Keratinocyte (primary cell): ENCODE results near the gene TNIP2. TPM values are rescaled to one million over a fixed set of nuclear protein-coding genes. Genes with fewer than 3 reads are reported as not detected.

Source experiments
- DNase-seq: peaks from one replicate; pipeline ENCODE4 v3.0.0-alpha.2; 2011; ENCODE audit warnings: low read depth, missing footprints, low spot score
- FAIRE-seq: peaks from 2 replicates; lab custom pipeline; 2011; peaks lifted over from hg19 to GRCh38; lab: Jason Lieb, UNC
- H2AFZ ChIP-seq: 2 replicates; pipeline ENCODE4 v1.6.0; 2012; ENCODE audit warnings: low read length, control low read depth, inconsistent platforms; ENCODE audit not compliant: control insufficient read depth
- H3K27ac ChIP-seq: 2 replicates; pipeline ENCODE4 v1.5.1; 2011; ENCODE audit warnings: low read length; ENCODE audit not compliant: control insufficient read depth, insufficient read depth
- H3K27me3 ChIP-seq: 3 replicates; pipeline ENCODE4 v1.6.0; 2011; ENCODE audit warnings: low read length; ENCODE audit not compliant: control insufficient read depth, insufficient read depth; ENCODE audit errors: extremely low read depth
- H3K36me3 ChIP-seq, 2 experiments: 2 replicates in 1 of 2; 3 replicates in 1 of 2; pipeline ENCODE4 v1.5.1; 2011; ENCODE audit warnings: low read length in 2 of 2, mild to moderate bottlenecking in 1 of 2; ENCODE audit not compliant: control insufficient read depth in 2 of 2, insufficient read depth in 2 of 2; ENCODE audit errors: extremely low read depth in 1 of 2
- H3K4me1 ChIP-seq: 3 replicates; pipeline ENCODE4 v1.5.1; 2011; ENCODE audit warnings: low read length; ENCODE audit not compliant: control insufficient read depth, insufficient read depth; ENCODE audit errors: extremely low read depth
- H3K4me2 ChIP-seq: 3 replicates; pipeline ENCODE4 v1.6.0; 2011; ENCODE audit warnings: low read depth, low read length; ENCODE audit not compliant: control insufficient read depth, insufficient read depth; ENCODE audit errors: extremely low read depth
- H3K4me3 ChIP-seq, 3 experiments: fragments of 200-600 bp in 1 of 3; sonication (generic) in 1 of 3; 2 replicates in 2 of 3; 3 replicates in 1 of 3; pipeline ENCODE4 v1.5.1; 2011 to 2016; ENCODE audit warnings: low read length in 3 of 3, mild to moderate bottlenecking in 3 of 3, control low read depth in 2 of 3, inconsistent platforms in 1 of 3, low read depth in 1 of 3, mixed read lengths in 1 of 3, mixed run types in 1 of 3, moderate library complexity in 1 of 3; ENCODE audit not compliant: control insufficient read depth in 2 of 3, insufficient read depth in 2 of 3; ENCODE audit errors: extremely low read depth in 1 of 3
- H3K79me2 ChIP-seq: 2 replicates; pipeline ENCODE4 v1.6.0; 2012; ENCODE audit warnings: low read length; ENCODE audit not compliant: control insufficient read depth, insufficient read depth
- H3K9ac ChIP-seq: 3 replicates; pipeline ENCODE4 v1.6.0; 2011; ENCODE audit warnings: low read length; ENCODE audit not compliant: control insufficient read depth, insufficient read depth; ENCODE audit errors: extremely low read depth
- H3K9me1 ChIP-seq: 3 replicates; pipeline ENCODE4 v1.6.0; 2011; ENCODE audit warnings: low read length; ENCODE audit not compliant: control insufficient read depth, insufficient read depth; ENCODE audit errors: extremely low read depth
- H3K9me3 ChIP-seq: 2 replicates; pipeline ENCODE4 v1.5.1; 2012; ENCODE audit warnings: low read depth, low read length; ENCODE audit not compliant: control insufficient read depth
- H4K20me1 ChIP-seq: 3 replicates; pipeline ENCODE4 v1.6.0; 2011; ENCODE audit warnings: low read length; ENCODE audit not compliant: control insufficient read depth, insufficient read depth; ENCODE audit errors: extremely low read depth
- CTCF ChIP-seq, 3 experiments: IDR thresholded peaks in 1 of 3; conservative IDR thresholded peaks in 1 of 3; optimal IDR thresholded peaks in 1 of 3; 2 replicates in 2 of 3; 3 replicates in 1 of 3; pipeline versions ENCODE3 to v1.5.1; 2011; ENCODE audit warnings: low read length in 3 of 3, mild to moderate bottlenecking in 3 of 3, moderate library complexity in 2 of 3, control low read depth in 1 of 3, inconsistent platforms in 1 of 3; ENCODE audit not compliant: insufficient read depth in 2 of 3; ENCODE audit errors: extremely low read depth in 1 of 3
- EZH2 ChIP-seq: IDR thresholded peaks from one replicate; pipeline ENCODE4 v1.6.1; 2012; ENCODE audit warnings: inconsistent platforms, mild to moderate bottlenecking, low read length, moderate library complexity
- dilution Hi-C: fragments of 300-500 bp; cut with MboI; formaldehyde crosslinking; loops from one replicate; pipeline ENCODE4 v1.7.0; 2020; ENCODE audit warnings: low sequenced_read_pairs; ENCODE audit not compliant: extremely low pct_ligation_motif_present
- polyA plus RNA-seq, 5 experiments: library from polyadenylated mRNA; depleted of rRNA in 3 of 5; stranded (reverse) in 3 of 5; stranded (forward) in 1 of 5; unstranded in 1 of 5; fragments of >200 nt; gene quantifications; 1 replicate in 1 of 5; 2 replicates in 3 of 5; 3 replicates in 1 of 5; pipeline versions ENCODE4 v1.2.1 to v1.2.3, GENCODE V29; 2011 to 2012; ENCODE audit warnings: missing spikeins in 2 of 5, low read depth in 1 of 5, low replicate concordance in 1 of 5

The TNIP2 gene
- polyA plus RNA-seq, 1 donor (not counting 4 experiments of a cell fraction or from before 2014, with no cell fraction given) = 22.6 TPM

- H3K27me3 ChIP-seq = no peaks in the 10 kb centered on the region
- TF ChIP-seq CTCF (optimal IDR thresholded peaks at IDR 0.05 in 1 of 3, IDR thresholded peaks at IDR 0.05 in 1 of 3, conservative IDR thresholded peaks at IDR 0.05 in 1 of 3; ENCODE audit: extremely low read depth in 1 of 3, insufficient read depth in 2 of 3, low read length in 3 of 3) (no peak), EZH2 (no peak)
- H3K4me3 ChIP-seq = no peak overlapping the region
- no peak overlapping the region for H3K27ac ChIP-seq
- H4K20me1 ChIP-seq = no peaks in the 10 kb centered on the region
- no peaks in the 10 kb centered on the region for H3K79me2 ChIP-seq
- peaks cover 27% of the 10 kb centered on the region for H3K4me1 ChIP-seq
- dilution Hi-C loops = no loop called here
- H3K9me3 ChIP-seq = no peaks in the 10 kb centered on the region
- H3K9me1 ChIP-seq = peaks cover 3% of the 10 kb centered on the region
- DNase-seq = no peak
- no peak overlapping the region for H3K9ac ChIP-seq
- H3K36me3 ChIP-seq = peaks cover 24 to 49% of the 10 kb centered on the region in 2 experiments
- no peak overlapping the region for H2AFZ ChIP-seq
- no peak overlapping the region for H3K4me2 ChIP-seq
- no peak for FAIRE-seq
Measured at GRCh38 chr4:2742823-2743517, 13.2 kb downstream of the TNIP2 start.

GRCh38 chr4:2742081-2742822 is 13.9 kb downstream of the TNIP2 start:
- FAIRE-seq = no peak

More at GRCh38 chr4:2742081-2742822, 13.9 kb downstream of the TNIP2 start:
- DNase-seq = no peak
- H3K9me1 ChIP-seq = peaks cover 3% of the 10 kb centered on the region
- TF ChIP-seq EZH2 = no peak
- no peak for TF ChIP-seq CTCF (optimal IDR thresholded peaks at IDR 0.05 in 1 of 3, IDR thresholded peaks at IDR 0.05 in 1 of 3, conservative IDR thresholded peaks at IDR 0.05 in 1 of 3; ENCODE audit: extremely low read depth in 1 of 3, insufficient read depth in 2 of 3, low read length in 3 of 3)
- H3K27me3 ChIP-seq = no peaks in the 10 kb centered on the region
- no peak overlapping the region for H3K27ac ChIP-seq
- H4K20me1 ChIP-seq = no peaks in the 10 kb centered on the region
- no peak overlapping the region for H3K9ac ChIP-seq
- H3K4me3 ChIP-seq = no peak overlapping the region
- H3K36me3 ChIP-seq = peaks cover 21 to 43% of the 10 kb centered on the region in 2 experiments
- no peak overlapping the region for H2AFZ ChIP-seq
- no peaks in the 10 kb centered on the region for H3K9me3 ChIP-seq
- H3K79me2 ChIP-seq = no peaks in the 10 kb centered on the region
- no peak overlapping the region for H3K4me2 ChIP-seq
- H3K4me1 ChIP-seq = peaks cover 27% of the 10 kb centered on the region
- dilution Hi-C loops = no loop called here
